A673 (cell line): ENCODE data around the gene CLTCL1. TPM values are rescaled to one million over a fixed set of nuclear protein-coding genes. Genes with fewer than 3 reads are reported as not detected.

Experiments
- BruUV-seq: library from RNA; stranded (reverse); fragments of 400-500 nt; replicated peaks from 2 replicates; lab custom pipeline; 2021; lab: Mats Ljungman, UMichigan
- CTCF ChIA-PET: fragments of 300-600 bp; sonication (Branson Sonifier 250); formaldehyde crosslinking; loops from one replicate; lab custom pipeline; 2022; ENCODE audit warnings: antibody characterized with exemption; lab: Charles Lee
- POLR2A ChIA-PET: fragments of 300-600 bp; sonication (Branson Sonifier 250); formaldehyde crosslinking; loops from one replicate; lab custom pipeline; 2022; ENCODE audit warnings: antibody characterized with exemption; ENCODE audit not compliant: low non-redundant PET; lab: Charles Lee
- DNase-seq: peaks from one replicate; pipeline ENCODE4 v3.0.0-alpha.2; 2015; ENCODE audit warnings: low spot score
- H3K27ac ChIP-seq: fragments of 200-600 bp; sonication (generic); 2 replicates; pipeline ENCODE4 v1.5.1; 2016; ENCODE audit warnings: mixed run types, low read depth, mild to moderate bottlenecking, mixed read lengths, antibody characterized with exemption, low read length; ENCODE audit not compliant: poor library complexity, severe bottlenecking
- H3K27me3 ChIP-seq: fragments of 200-600 bp; sonication (generic); replicated peaks from 2 replicates; pipeline ENCODE4 v1.6.1; 2017; ENCODE audit warnings: mixed run types, low read depth, mild to moderate bottlenecking, mixed read lengths, antibody characterized with exemption, low read length; ENCODE audit not compliant: insufficient read depth, poor library complexity
- H3K36me3 ChIP-seq: fragments of 200-600 bp; sonication (generic); 2 replicates; pipeline ENCODE4 v1.6.1; 2016; ENCODE audit warnings: mixed run types, mild to moderate bottlenecking, mixed read lengths, antibody characterized with exemption, low read length; ENCODE audit not compliant: insufficient read depth, poor library complexity, severe bottlenecking
- H3K4me1 ChIP-seq: fragments of 200-600 bp; sonication (generic); 2 replicates; pipeline ENCODE4 v1.6.1; 2017; ENCODE audit warnings: mixed run types, mild to moderate bottlenecking, mixed read lengths, antibody characterized with exemption, low read length; ENCODE audit not compliant: insufficient read depth, poor library complexity, severe bottlenecking
- H3K4me3 ChIP-seq: fragments of 200-600 bp; sonication (generic); 2 replicates; pipeline ENCODE4 v1.5.1; 2016; ENCODE audit warnings: low read depth, mixed run types, mild to moderate bottlenecking, mixed read lengths, low read length; ENCODE audit not compliant: poor library complexity, severe bottlenecking
- H3K9me3 ChIP-seq: fragments of 200-600 bp; sonication (generic); 2 replicates; pipeline ENCODE4 v1.6.1; 2016; ENCODE audit warnings: mixed run types, low read depth, mild to moderate bottlenecking, mixed read lengths, antibody characterized with exemption, low read length; ENCODE audit not compliant: poor library complexity, severe bottlenecking
- EZH2 ChIP-seq: fragments of 200-600 bp; sonication (generic); IDR thresholded peaks from 2 replicates; pipeline ENCODE4 v1.6.1; 2017; ENCODE audit warnings: borderline replicate concordance, low read depth, mild to moderate bottlenecking, mixed read lengths, antibody characterized with exemption, low read length; ENCODE audit not compliant: poor library complexity, severe bottlenecking
- intact Hi-C: fragments of 100-400 bp; cut with micrococcal nuclease; formaldehyde crosslinking; loops from one replicate; pipeline ENCODE4 v1.10.0; 2022; ENCODE audit not compliant: unreplicated experiment
- total RNA-seq: library from RNA; stranded (reverse); gene quantifications from 2 replicates; pipeline ENCODE4 v1.2.3, GENCODE V29; 2021
- TF ChIP-seq, protein P1 (sequence below): fragments of 300-800, 200-600 bp; sonication (generic); conservative IDR thresholded peaks from 2 replicates; pipeline ENCODE4 v1.5.1; 2017; ENCODE audit warnings: low read depth, mild to moderate bottlenecking, antibody characterized with exemption, low read length, moderate library complexity, mixed read lengths

CLTCL1 gene
- total RNA-seq, 1 experiment from 2014 or later: 7.5 TPM

DNA sequence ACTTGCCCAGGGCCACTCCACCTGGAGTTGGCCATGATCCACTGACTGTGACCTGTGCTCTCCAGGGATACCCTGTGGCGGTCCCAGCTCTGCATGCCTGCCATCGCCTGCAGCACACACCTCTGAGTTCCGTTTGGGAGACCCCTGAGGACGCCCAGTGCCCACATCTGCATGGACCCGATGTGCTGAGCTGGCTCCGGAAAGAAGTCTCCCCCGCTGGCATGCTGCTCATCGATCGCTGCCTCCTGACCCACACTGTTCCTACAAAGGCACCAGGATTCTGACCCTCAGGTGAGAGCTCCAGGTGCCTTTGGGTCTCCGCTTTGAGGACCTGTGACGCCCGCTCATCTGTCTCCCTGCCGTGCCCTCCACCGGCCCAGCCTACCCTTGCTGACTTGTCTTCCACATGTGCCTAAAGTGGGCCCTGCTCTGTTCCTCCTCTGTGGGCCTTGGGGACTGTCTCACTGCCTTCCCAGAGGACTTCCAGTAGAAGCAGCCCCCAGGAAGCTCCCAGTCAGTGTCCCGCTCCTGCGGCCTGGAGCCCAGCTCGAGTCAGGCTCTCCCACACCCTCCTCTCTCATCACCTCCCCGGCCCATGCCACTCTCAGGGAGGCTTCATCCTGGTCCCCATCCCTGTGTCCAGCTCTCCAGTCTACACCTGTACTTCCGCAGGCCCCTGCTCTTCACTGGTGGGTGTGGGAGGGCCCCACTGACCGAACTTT, 107.1 kb downstream of the CLTCL1 start:
- H3K4me3 ChIP-seq: no peak overlapping the region
- POLR2A ChIA-PET: no interaction called here
- no TSS peak for BruUV-seq
- H3K4me1 ChIP-seq: no peaks in the 10 kb centered on the region
- intact Hi-C loops: no loop called here
- H3K27me3 ChIP-seq: no peaks in the 10 kb centered on the region
- DNase-seq: no peak
- no peaks in the 10 kb centered on the region for H3K36me3 ChIP-seq
- TF ChIP-seq, protein P1, sequence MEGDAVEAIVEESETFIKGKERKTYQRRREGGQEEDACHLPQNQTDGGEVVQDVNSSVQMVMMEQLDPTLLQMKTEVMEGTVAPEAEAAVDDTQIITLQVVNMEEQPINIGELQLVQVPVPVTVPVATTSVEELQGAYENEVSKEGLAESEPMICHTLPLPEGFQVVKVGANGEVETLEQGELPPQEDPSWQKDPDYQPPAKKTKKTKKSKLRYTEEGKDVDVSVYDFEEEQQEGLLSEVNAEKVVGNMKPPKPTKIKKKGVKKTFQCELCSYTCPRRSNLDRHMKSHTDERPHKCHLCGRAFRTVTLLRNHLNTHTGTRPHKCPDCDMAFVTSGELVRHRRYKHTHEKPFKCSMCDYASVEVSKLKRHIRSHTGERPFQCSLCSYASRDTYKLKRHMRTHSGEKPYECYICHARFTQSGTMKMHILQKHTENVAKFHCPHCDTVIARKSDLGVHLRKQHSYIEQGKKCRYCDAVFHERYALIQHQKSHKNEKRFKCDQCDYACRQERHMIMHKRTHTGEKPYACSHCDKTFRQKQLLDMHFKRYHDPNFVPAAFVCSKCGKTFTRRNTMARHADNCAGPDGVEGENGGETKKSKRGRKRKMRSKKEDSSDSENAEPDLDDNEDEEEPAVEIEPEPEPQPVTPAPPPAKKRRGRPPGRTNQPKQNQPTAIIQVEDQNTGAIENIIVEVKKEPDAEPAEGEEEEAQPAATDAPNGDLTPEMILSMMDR: no peak
- TF ChIP-seq EZH2: no peak
- no peak overlapping the region for H3K27ac ChIP-seq
- CTCF ChIA-PET: no interaction called here
- H3K9me3 ChIP-seq: no peaks in the 10 kb centered on the region

DNA sequence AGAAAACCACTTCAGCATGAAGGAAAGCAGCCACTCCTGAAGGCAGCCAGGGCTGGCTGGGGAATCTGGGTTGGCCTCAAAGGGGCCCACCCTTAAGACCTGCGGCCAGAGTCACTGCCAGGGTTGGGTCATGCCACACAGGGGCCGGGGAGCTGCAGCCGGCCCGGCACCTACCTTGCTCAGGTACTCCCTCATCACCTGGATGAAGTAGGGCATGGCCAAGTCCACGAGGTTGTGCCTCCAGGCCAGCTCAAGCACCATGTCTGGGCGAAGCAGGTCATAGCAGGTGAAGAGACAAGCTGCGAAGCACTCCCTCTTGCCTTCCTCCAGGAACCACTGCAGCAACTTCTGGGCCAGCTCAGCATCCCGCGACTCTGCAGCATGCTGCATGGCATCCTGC, 108.3 kb downstream of the CLTCL1 start:
- intact Hi-C loops: no loop called here
- no peak for DNase-seq
- ChIA-PET POLR2A (no interaction called here), CTCF (interaction anchor here (0.5 kb wide), 1 partner anchor 573 kb away, joined by 6 read pairs; no protein-coding TSS in a partner anchor)
- Histone ChIP-seq H3K4me1 (no peaks in the 10 kb centered on the region), H3K27ac (no peak overlapping the region), H3K9me3 (no peaks in the 10 kb centered on the region), H3K27me3 (no peaks in the 10 kb centered on the region), H3K36me3 (no peaks in the 10 kb centered on the region), H3K4me3 (no peak overlapping the region)
- no TSS peak for BruUV-seq
- TF ChIP-seq, protein P1: no peak
- TF ChIP-seq EZH2: no peak

DNA sequence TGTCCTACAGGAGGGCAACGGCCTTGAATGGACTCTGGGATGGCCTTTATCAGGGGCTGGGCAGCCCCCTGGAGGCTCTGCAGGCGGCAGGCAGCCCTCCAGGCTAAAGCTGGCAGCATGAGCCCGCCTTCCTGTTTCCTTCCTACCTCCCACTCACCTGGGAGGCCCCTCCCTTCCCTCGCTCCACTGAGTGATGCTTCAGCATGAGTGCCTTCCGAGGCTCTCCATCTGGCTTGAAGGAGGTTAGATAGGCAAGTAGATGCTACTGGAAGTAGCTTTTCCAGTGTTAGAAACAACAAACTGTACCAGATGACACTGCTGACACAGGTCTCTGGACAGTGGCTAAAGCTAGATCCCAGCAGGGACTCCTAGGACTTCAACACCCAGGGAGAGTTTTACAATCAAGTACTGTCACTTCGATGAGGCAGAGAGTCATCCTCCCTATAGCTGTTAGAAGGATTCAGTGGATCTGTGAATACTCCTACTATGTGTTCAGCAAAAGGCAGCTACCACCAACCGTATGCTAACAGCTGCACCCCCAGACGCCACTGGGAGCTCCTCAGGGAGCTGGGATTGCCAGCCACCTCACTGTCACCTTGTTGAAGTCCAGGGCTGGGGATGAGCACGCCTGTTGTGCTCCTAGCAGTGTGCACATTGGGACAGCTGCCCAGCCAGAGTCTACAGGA, 108.9 kb downstream of the CLTCL1 start:
- TF ChIP-seq EZH2: no peak
- TF ChIP-seq, protein P1: no peak
- H3K4me3 ChIP-seq: no peak overlapping the region
- no peaks in the 10 kb centered on the region for H3K36me3 ChIP-seq
- BruUV-seq: no TSS peak
- POLR2A ChIA-PET: no interaction called here
- CTCF ChIA-PET: interaction anchor here (0.5 kb wide), 1 partner anchor 574 kb away, joined by 6 read pairs; no protein-coding TSS in a partner anchor
- H3K9me3 ChIP-seq: no peaks in the 10 kb centered on the region
- H3K27me3 ChIP-seq: no peaks in the 10 kb centered on the region
- intact Hi-C loops: no loop called here
- H3K4me1 ChIP-seq: peaks cover under 1% of the 10 kb centered on the region
- no peak overlapping the region for H3K27ac ChIP-seq
- DNase-seq: no peak
